Measurements from ENCODE around the gene SF3B1. TPM values are rescaled to one million over a fixed set of nuclear protein-coding genes. Genes with fewer than 3 reads are reported as not detected.
A peak's percentile ranks its signal among the peaks of the same experiment; 100 is the strongest.
"Not testable (repeated sequence)": the region's sequence is repeated elsewhere in the genome, so short reads cannot be mapped to it uniquely, and the experiment has no call there.

Gene SF3B1
- total RNA-seq: 352 TPM
- 578 TPM for polyA plus RNA-seq
- long read RNA-seq, donor 1, full-length matches to known transcripts: 9 of 9 reads
- long read RNA-seq, donor 1, partial matches to known transcripts: 0 of 9 reads
- long read RNA-seq, donor 1, other reads (novel, unspliced or antisense): 0 of 9 reads
- long read RNA-seq, donor 2, full-length matches to known transcripts: 86 of 284 reads
- long read RNA-seq, donor 2, partial matches to known transcripts: 182 of 284 reads
- long read RNA-seq, donor 2, other reads (novel, unspliced or antisense): 16 of 284 reads
- long read RNA-seq, donor 3, full-length matches to known transcripts: 62 of 241 reads
- long read RNA-seq, donor 3, partial matches to known transcripts: 165 of 241 reads
- long read RNA-seq, donor 3, other reads (novel, unspliced or antisense): 14 of 241 reads
- long read RNA-seq, donor 4, full-length matches to known transcripts: 19 of 35 reads
- long read RNA-seq, donor 4, partial matches to known transcripts: 16 of 35 reads
- long read RNA-seq, donor 4, other reads (novel, unspliced or antisense): 0 of 35 reads
- long read RNA-seq, donor 5, full-length matches to known transcripts: 85 of 305 reads
- long read RNA-seq, donor 5, partial matches to known transcripts: 209 of 305 reads
- long read RNA-seq, donor 5, other reads (novel, unspliced or antisense): 11 of 305 reads
- long read RNA-seq, donor 6, full-length matches to known transcripts: 42 of 137 reads
- long read RNA-seq, donor 6, partial matches to known transcripts: 70 of 137 reads
- long read RNA-seq, donor 6, other reads (novel, unspliced or antisense): 25 of 137 reads
- long read RNA-seq, donor 7, full-length matches to known transcripts: 88 of 190 reads
- long read RNA-seq, donor 7, partial matches to known transcripts: 102 of 190 reads
- long read RNA-seq, donor 7, other reads (novel, unspliced or antisense): 0 of 190 reads
- long read RNA-seq, donor 8, full-length matches to known transcripts: 23 of 36 reads
- long read RNA-seq, donor 8, partial matches to known transcripts: 7 of 36 reads
- long read RNA-seq, donor 8, other reads (novel, unspliced or antisense): 6 of 36 reads
- long read RNA-seq, donor 9, full-length matches to known transcripts: 41 of 79 reads
- long read RNA-seq, donor 9, partial matches to known transcripts: 33 of 79 reads
- long read RNA-seq, donor 9, other reads (novel, unspliced or antisense): 5 of 79 reads
- long read RNA-seq, donor 10, full-length matches to known transcripts: 32 of 67 reads
- long read RNA-seq, donor 10, partial matches to known transcripts: 30 of 67 reads
- long read RNA-seq, donor 10, other reads (novel, unspliced or antisense): 5 of 67 reads

GRCh38 chr2:197434541-197435513, at the start of gene SF3B1:
TSS of gene SF3B1 (minus strand) at chr2:197435028. CDS start at chr2:197434999, 29 bp downstream.
- Histone ChIP-seq H3K4me3 (ENCODE audit: low read length in 2 of 2) (peak within 1 kb of the TSS; percentile 98 to 100), H3K36me3 (ENCODE audit: control insufficient read depth in 2 of 2, insufficient read depth in 2 of 2, low read length in 1 of 2) (peaks cover 0 to 4% of the 10 kb centered on the region in 2 donors), H3K4me1 (ENCODE audit: control insufficient read depth in 2 of 2, insufficient read depth in 2 of 2, low read length in 2 of 2) (peaks cover 15 to 28% of the 10 kb centered on the region in 2 donors), H3K27ac (ENCODE audit: low read depth in 1 of 2, low read length in 1 of 2) (peak within 1 kb of the TSS; percentile 97 to 99), H3K9me3 (ENCODE audit: control insufficient read depth in 2 of 2, insufficient read depth in 1 of 2, low read length in 1 of 2) (no peaks in the 10 kb centered on the region), H3K27me3 (ENCODE audit: control insufficient read depth in 2 of 2, insufficient read depth in 1 of 2, low read length in 1 of 2) (no peaks in the 10 kb centered on the region)
- peak; percentile 95 to 99 (median 99) for DNase-seq (ENCODE audit: low read depth in 6 of 9, low spot score in 9 of 9)
- WGBS: under 1% methylated on average over 74 of the region's 74 CpGs

GRCh38 chr2:197484248-197484647, 49.4 kb upstream of the SF3B1 start:
- peaks cover 43 to 66% of the 10 kb centered on the region in 2 donors for H3K36me3 ChIP-seq (ENCODE audit: control insufficient read depth in 2 of 2, insufficient read depth in 2 of 2, low read length in 1 of 2)
- H3K9me3 ChIP-seq (ENCODE audit: control insufficient read depth in 2 of 2, insufficient read depth in 1 of 2, low read length in 1 of 2): peaks cover 0 to 18% of the 10 kb centered on the region in 2 donors
- not testable (repeated sequence) for H3K4me3 ChIP-seq (ENCODE audit: low read length in 2 of 2); H3K27me3 ChIP-seq (ENCODE audit: control insufficient read depth in 2 of 2, insufficient read depth in 1 of 2, low read length in 1 of 2); H3K4me1 ChIP-seq (ENCODE audit: control insufficient read depth in 2 of 2, insufficient read depth in 2 of 2, low read length in 2 of 2); H3K27ac ChIP-seq (ENCODE audit: low read depth in 1 of 2, low read length in 1 of 2); DNase-seq (ENCODE audit: low read depth in 6 of 9, low spot score in 9 of 9)
- WGBS: 98% methylated on average over 3 of the region's 3 CpGs

- WGBS: 98% methylated on average over 9 of the region's 9 CpGs
- Histone ChIP-seq H3K4me3 (ENCODE audit: low read length in 2 of 2) (no peak overlapping the region), H3K4me1 (ENCODE audit: control insufficient read depth in 2 of 2, insufficient read depth in 2 of 2, low read length in 2 of 2) (no peaks in the 10 kb centered on the region), H3K27me3 (ENCODE audit: control insufficient read depth in 2 of 2, insufficient read depth in 1 of 2, low read length in 1 of 2) (no peaks in the 10 kb centered on the region), H3K27ac (ENCODE audit: low read depth in 1 of 2, low read length in 1 of 2) (no peak overlapping the region), H3K9me3 (ENCODE audit: control insufficient read depth in 2 of 2, insufficient read depth in 1 of 2, low read length in 1 of 2) (peaks cover 0 to 18% of the 10 kb centered on the region in 2 donors), H3K36me3 (ENCODE audit: control insufficient read depth in 2 of 2, insufficient read depth in 2 of 2, low read length in 1 of 2) (peaks cover 47 to 60% of the 10 kb centered on the region in 2 donors)
- DNase-seq (ENCODE audit: low read depth in 6 of 9, low spot score in 9 of 9): no peak
Observed at GRCh38 chr2:197480165-197481036, 45.6 kb upstream of the SF3B1 start.

GRCh38 chr2:197477797-197478196, 43.0 kb upstream of the SF3B1 start:
- WGBS: 98% methylated on average over 3 of the region's 3 CpGs
- no peak for DNase-seq (ENCODE audit: low read depth in 6 of 9, low spot score in 9 of 9)

GRCh38 chr2:197472166-197472565, 37.3 kb upstream of the SF3B1 start:
- no peaks in the 10 kb centered on the region for H3K27me3 ChIP-seq (ENCODE audit: control insufficient read depth in 2 of 2, insufficient read depth in 1 of 2, low read length in 1 of 2)
- DNase-seq (ENCODE audit: low read depth in 6 of 9, low spot score in 9 of 9): no peak
- no peak overlapping the region for H3K4me3 ChIP-seq (ENCODE audit: low read length in 2 of 2)
- WGBS: 98% methylated on average over 5 of the region's 5 CpGs
- H3K9me3 ChIP-seq (ENCODE audit: control insufficient read depth in 2 of 2, insufficient read depth in 1 of 2, low read length in 1 of 2): no peaks in the 10 kb centered on the region
- no peak overlapping the region for H3K27ac ChIP-seq (ENCODE audit: low read depth in 1 of 2, low read length in 1 of 2)
- H3K4me1 ChIP-seq (ENCODE audit: control insufficient read depth in 2 of 2, insufficient read depth in 2 of 2, low read length in 2 of 2): no peaks in the 10 kb centered on the region
- H3K36me3 ChIP-seq (ENCODE audit: control insufficient read depth in 2 of 2, insufficient read depth in 2 of 2, low read length in 1 of 2): peaks cover 50 to 87% of the 10 kb centered on the region in 2 donors

More at GRCh38 chr2:197477797-197478196, 43.0 kb upstream of the SF3B1 start:
- no peaks in the 10 kb centered on the region for H3K27me3 ChIP-seq (ENCODE audit: control insufficient read depth in 2 of 2, insufficient read depth in 1 of 2, low read length in 1 of 2)
- H3K4me1 ChIP-seq (ENCODE audit: control insufficient read depth in 2 of 2, insufficient read depth in 2 of 2, low read length in 2 of 2): no peaks in the 10 kb centered on the region
- H3K27ac ChIP-seq (ENCODE audit: low read depth in 1 of 2, low read length in 1 of 2): no peak overlapping the region
- no peak overlapping the region for H3K4me3 ChIP-seq (ENCODE audit: low read length in 2 of 2)
- H3K9me3 ChIP-seq (ENCODE audit: control insufficient read depth in 2 of 2, insufficient read depth in 1 of 2, low read length in 1 of 2): peaks cover 0 to 8% of the 10 kb centered on the region in 2 donors
- H3K36me3 ChIP-seq (ENCODE audit: control insufficient read depth in 2 of 2, insufficient read depth in 2 of 2, low read length in 1 of 2): peaks cover 45 to 67% of the 10 kb centered on the region in 2 donors

GRCh38 chr2:197464175-197464574, 29.3 kb upstream of the SF3B1 start:
- Histone ChIP-seq H3K36me3 (ENCODE audit: control insufficient read depth in 2 of 2, insufficient read depth in 2 of 2, low read length in 1 of 2) (peaks cover 36 to 90% of the 10 kb centered on the region in 2 donors), H3K4me1 (ENCODE audit: control insufficient read depth in 2 of 2, insufficient read depth in 2 of 2, low read length in 2 of 2) (no peaks in the 10 kb centered on the region), H3K4me3 (ENCODE audit: low read length in 2 of 2) (no peak overlapping the region), H3K27ac (ENCODE audit: low read depth in 1 of 2, low read length in 1 of 2) (no peak overlapping the region), H3K27me3 (ENCODE audit: control insufficient read depth in 2 of 2, insufficient read depth in 1 of 2, low read length in 1 of 2) (no peaks in the 10 kb centered on the region), H3K9me3 (ENCODE audit: control insufficient read depth in 2 of 2, insufficient read depth in 1 of 2, low read length in 1 of 2) (no peaks in the 10 kb centered on the region)
- DNase-seq (ENCODE audit: low read depth in 6 of 9, low spot score in 9 of 9): no peak
- WGBS: 98% methylated on average over 1 of the region's 1 CpG

GRCh38 chr2:197461057-197461456, 26.2 kb upstream of the SF3B1 start:
- DNase-seq (ENCODE audit: low read depth in 6 of 9, low spot score in 9 of 9): no peak
- WGBS: 97% methylated on average over 2 of the region's 2 CpGs
- H3K36me3 ChIP-seq (ENCODE audit: control insufficient read depth in 2 of 2, insufficient read depth in 2 of 2, low read length in 1 of 2): peaks cover 29 to 62% of the 10 kb centered on the region in 2 donors

More at GRCh38 chr2:197461057-197461456, 26.2 kb upstream of the SF3B1 start:
- H3K4me3 ChIP-seq (ENCODE audit: low read length in 2 of 2): no peak overlapping the region
- H3K27ac ChIP-seq (ENCODE audit: low read depth in 1 of 2, low read length in 1 of 2): no peak overlapping the region
- H3K4me1 ChIP-seq (ENCODE audit: control insufficient read depth in 2 of 2, insufficient read depth in 2 of 2, low read length in 2 of 2): no peaks in the 10 kb centered on the region
- no peaks in the 10 kb centered on the region for H3K9me3 ChIP-seq (ENCODE audit: control insufficient read depth in 2 of 2, insufficient read depth in 1 of 2, low read length in 1 of 2)
- H3K27me3 ChIP-seq (ENCODE audit: control insufficient read depth in 2 of 2, insufficient read depth in 1 of 2, low read length in 1 of 2): no peaks in the 10 kb centered on the region
